BLaER1 treated with 17β-estradiol and CSF1 and Interleukin-3, amounts not matched to agents 10 nM and 100 nM (cell line): Measurements from ENCODE around the gene CSNK1G2.

Source experiments
- H3K27ac ChIP-seq, 11 experiments: shearing (Covaris generic); formaldehyde crosslinking; 2 replicates each; pipeline ENCODE4 v1.8.1; 2022
- H3K27me3 ChIP-seq, 11 experiments: shearing (Covaris generic); formaldehyde crosslinking; 2 replicates each; pipeline ENCODE4 v1.8.1; 2022
- H3K36me3 ChIP-seq, 11 experiments: shearing (Covaris generic); formaldehyde crosslinking; 2 replicates each; pipeline ENCODE4 v1.8.1; 2022
- H3K4me1 ChIP-seq, 10 experiments: shearing (Covaris generic); formaldehyde crosslinking; 2 replicates each; pipeline ENCODE4 v1.8.1; 2022
- H3K4me2 ChIP-seq, 11 experiments: shearing (Covaris generic); formaldehyde crosslinking; 2 replicates each; pipeline ENCODE4 v1.8.1; 2022
- H3K4me3 ChIP-seq, 10 experiments: shearing (Covaris generic); formaldehyde crosslinking; 2 replicates each; pipeline ENCODE4 v1.8.1; 2022
- H3K9ac ChIP-seq, 11 experiments: shearing (Covaris generic); formaldehyde crosslinking; 2 replicates each; pipeline ENCODE4 v1.8.1; 2022
- H3K9me3 ChIP-seq, 11 experiments: shearing (Covaris generic); formaldehyde crosslinking; replicated peaks in 1 of 11; 2 replicates each; pipeline ENCODE4 v1.8.1; 2022
- H4K20me1 ChIP-seq, 11 experiments: shearing (Covaris generic); formaldehyde crosslinking; 2 replicates each; pipeline ENCODE4 v1.8.1; 2022
- Cebpa-rat ChIP-seq, 11 experiments: shearing (Covaris generic); IDR thresholded peaks; 2 replicates each; pipeline ENCODE4 v1.8.1; 2022

CSNK1G2 gene

DNA sequence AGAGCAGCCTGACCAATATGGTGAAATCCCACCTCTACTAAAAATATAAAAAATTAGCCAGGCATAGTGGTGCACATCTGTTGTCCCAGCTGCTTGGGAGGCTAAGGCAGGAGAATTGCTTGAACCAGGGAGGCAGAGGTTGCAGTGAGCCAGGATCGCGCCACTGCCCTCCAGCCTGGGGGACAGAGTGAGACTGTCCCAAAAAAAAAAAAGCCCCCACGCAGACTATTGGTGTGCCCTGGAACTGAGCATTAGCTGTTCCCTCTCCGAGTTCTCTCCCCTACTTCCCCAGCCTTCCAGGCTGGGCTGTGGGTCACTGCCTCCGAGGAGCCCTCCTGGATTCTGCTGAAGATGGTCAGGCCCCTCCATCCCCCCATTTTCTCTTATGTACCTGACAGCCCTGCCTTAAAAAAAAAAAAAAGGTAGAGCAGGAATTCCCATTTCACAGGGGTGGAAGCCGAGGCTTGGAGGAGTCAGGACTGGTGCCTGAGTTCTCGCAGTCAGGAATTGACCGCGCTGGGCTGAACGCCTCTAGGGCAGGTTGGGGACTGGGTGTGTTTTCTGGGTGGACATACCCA, 33.9 kb upstream of the CSNK1G2 start:
- H3K27ac ChIP-seq = peak overlapping the region in 4 of 11 experiments; percentile 23 to 93 (median 62); a peak in 6 of 22 replicates
- peak overlapping the region; percentile 36 to 91 (median 64); a peak in 16 of 22 replicates for H3K9ac ChIP-seq
- H3K9me3 ChIP-seq = no peaks in the 10 kb centered on the region
- H3K4me3 ChIP-seq = peak overlapping the region in 1 of 10 experiments; percentile 9; a peak in 1 of 20 replicates
- H4K20me1 ChIP-seq = peaks cover 51 to 65% (median 56%) of the 10 kb centered on the region in 11 experiments
- peak overlapping the region; percentile 82 to 97 (median 95) for H3K4me2 ChIP-seq
- H3K36me3 ChIP-seq = peaks cover 4 to 20% (median 11%) of the 10 kb centered on the region in 11 experiments
- H3K27me3 ChIP-seq = no peaks in the 10 kb centered on the region
- peaks cover 69 to 85% (median 84%) of the 10 kb centered on the region in 10 experiments for H3K4me1 ChIP-seq
- no peak for TF ChIP-seq Cebpa-rat (IDR thresholded peaks at IDR 0.05)

DNA sequence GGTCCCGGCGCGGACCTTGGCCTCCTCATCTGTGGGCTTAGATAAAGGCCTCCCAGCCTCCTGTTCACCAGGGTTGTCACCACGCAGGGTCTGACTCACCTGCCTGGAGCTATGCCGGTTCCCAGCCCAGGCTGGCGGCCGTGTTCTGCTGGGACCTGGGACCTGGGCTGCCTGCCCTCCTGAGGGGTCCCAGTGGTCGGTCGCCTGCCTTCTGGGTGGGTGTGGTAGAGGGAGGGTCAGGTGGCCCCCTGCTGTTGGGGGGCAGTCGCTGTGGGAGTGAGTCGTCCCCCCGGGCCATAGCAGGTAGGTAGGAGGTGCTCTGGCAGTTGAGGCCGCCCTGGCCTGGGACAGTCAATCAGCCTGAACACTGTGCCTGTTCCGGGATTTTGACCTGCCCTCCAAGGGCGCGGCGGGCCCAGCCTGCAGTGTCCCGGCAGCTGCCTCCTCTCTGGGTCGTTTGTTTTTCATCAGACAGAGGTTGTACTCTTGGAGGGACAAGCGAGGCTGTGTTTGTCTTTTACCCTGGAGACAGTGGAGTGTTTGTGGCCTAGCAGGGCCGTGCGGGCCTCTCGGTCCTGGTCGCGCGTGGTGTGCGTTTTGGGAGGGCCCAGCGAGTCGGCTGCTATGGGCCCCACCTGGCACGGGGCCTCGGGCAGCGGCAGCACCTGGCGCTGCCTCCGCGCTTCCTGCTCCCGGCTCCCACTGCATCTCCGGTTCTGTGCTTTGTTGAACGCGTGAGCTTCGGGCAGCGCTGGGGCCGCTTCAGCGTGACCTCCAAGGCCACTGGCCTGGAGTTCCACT, 33.2 kb upstream of the CSNK1G2 start:
- Histone ChIP-seq H3K9me3 (no peaks in the 10 kb centered on the region), H3K36me3 (peaks cover 11 to 27% (median 18%) of the 10 kb centered on the region in 11 experiments), H4K20me1 (peaks cover 58 to 72% (median 63%) of the 10 kb centered on the region in 11 experiments), H3K4me1 (peaks cover 68 to 84% (median 79%) of the 10 kb centered on the region in 10 experiments), H3K4me3 (peak overlapping the region in 3 of 10 experiments; percentile 9 to 21 (median 15); a peak in 2 of 20 replicates), H3K9ac (peak overlapping the region; percentile 36 to 91 (median 64); a peak in 20 of 22 replicates), H3K27ac (peak overlapping the region in 8 of 11 experiments; percentile 9 to 92 (median 34); a peak in 13 of 22 replicates), H3K27me3 (no peaks in the 10 kb centered on the region), H3K4me2 (peak overlapping the region; percentile 82 to 97 (median 95))
- TF ChIP-seq Cebpa-rat (IDR thresholded peaks at IDR 0.05) = no peak

DNA sequence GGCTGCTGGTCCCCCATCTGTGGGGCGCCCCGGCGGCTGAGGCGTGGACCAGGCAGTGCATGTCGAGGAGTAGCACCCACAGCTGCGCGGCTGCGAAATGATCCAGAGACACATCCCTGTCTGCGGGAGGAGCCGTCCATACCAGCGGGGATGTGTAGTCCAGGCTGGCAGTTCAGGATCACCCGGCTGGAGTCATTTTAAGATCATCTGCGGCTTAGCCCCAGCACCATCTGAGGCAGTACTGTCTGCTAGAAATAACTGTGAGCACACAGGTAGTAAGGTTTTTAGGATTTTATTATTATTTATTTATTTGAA, 32.7 kb upstream of the CSNK1G2 start:
- no peak for TF ChIP-seq Cebpa-rat (IDR thresholded peaks at IDR 0.05)
- Histone ChIP-seq H3K9ac (peak overlapping the region; percentile 36 to 91 (median 64); a peak in 20 of 22 replicates), H4K20me1 (peaks cover 64 to 78% (median 68%) of the 10 kb centered on the region in 11 experiments), H3K27ac (peak overlapping the region in 8 of 11 experiments; percentile 9 to 92 (median 34); a peak in 8 of 22 replicates), H3K4me3 (peak overlapping the region in 2 of 10 experiments; percentile 9 to 21; a peak in 2 of 20 replicates), H3K4me2 (peak overlapping the region; percentile 82 to 97 (median 95)), H3K36me3 (peaks cover 16 to 33% (median 23%) of the 10 kb centered on the region in 11 experiments), H3K9me3 (no peaks in the 10 kb centered on the region), H3K27me3 (no peaks in the 10 kb centered on the region), H3K4me1 (peaks cover 62 to 81% (median 75%) of the 10 kb centered on the region in 10 experiments)

- no peak for TF ChIP-seq Cebpa-rat (IDR thresholded peaks at IDR 0.05)
- peak overlapping the region; percentile 36 to 91 (median 60); a peak in 20 of 22 replicates for H3K9ac ChIP-seq
These were observed 31.3 kb upstream of the CSNK1G2 start for GRCh38 chr19:1909761-1910080.

DNA sequence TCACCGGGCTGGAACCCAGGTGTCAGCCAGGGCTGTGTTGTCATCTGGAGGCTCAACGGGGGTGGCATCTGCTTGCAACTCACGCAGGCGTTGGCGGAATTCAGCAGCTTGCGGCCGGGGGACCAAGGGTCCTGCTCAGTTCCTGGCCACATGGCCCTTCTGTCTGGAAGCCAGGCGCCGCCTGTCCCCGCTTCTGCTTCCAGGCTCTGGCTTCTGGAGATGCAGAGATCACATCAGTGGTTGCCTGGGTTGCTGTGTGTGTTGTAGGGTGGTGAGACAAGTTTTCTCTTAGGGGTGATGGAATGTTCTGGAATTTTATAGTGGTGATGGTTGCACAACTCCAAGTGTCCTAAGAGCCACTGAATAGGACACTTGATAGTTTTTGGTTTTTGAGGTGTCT, 30.8 kb upstream of the CSNK1G2 start:
- H4K20me1 ChIP-seq = peaks cover 82 to 96% (median 87%) of the 10 kb centered on the region in 11 experiments
- H3K4me2 ChIP-seq = peak overlapping the region; percentile 82 to 97 (median 95)
- H3K4me1 ChIP-seq = peaks cover 46 to 81% (median 66%) of the 10 kb centered on the region in 10 experiments
- peaks cover 25 to 51% (median 39%) of the 10 kb centered on the region in 11 experiments for H3K36me3 ChIP-seq
- H3K9me3 ChIP-seq = no peaks in the 10 kb centered on the region
- peak overlapping the region in 3 of 10 experiments; percentile 30 to 37 (median 35); a peak in 1 of 20 replicates for H3K4me3 ChIP-seq
- H3K9ac ChIP-seq = peak overlapping the region; percentile 36 to 91 (median 60); a peak in 19 of 22 replicates
- H3K27ac ChIP-seq = peak overlapping the region in 3 of 11 experiments; percentile 7 to 50 (median 7); a peak in 4 of 22 replicates
- no peak for TF ChIP-seq Cebpa-rat (IDR thresholded peaks at IDR 0.05)
- H3K27me3 ChIP-seq = no peaks in the 10 kb centered on the region

More at GRCh38 chr19:1909761-1910080, 31.3 kb upstream of the CSNK1G2 start:
- Histone ChIP-seq H3K4me1 (peaks cover 48 to 80% (median 69%) of the 10 kb centered on the region in 10 experiments), H3K27ac (peak overlapping the region in 6 of 11 experiments; percentile 2 to 50 (median 14); a peak in 9 of 22 replicates), H3K36me3 (peaks cover 20 to 47% (median 34%) of the 10 kb centered on the region in 11 experiments), H3K4me3 (peak overlapping the region in 7 of 10 experiments; percentile 8 to 37 (median 34); a peak in 10 of 20 replicates), H4K20me1 (peaks cover 78 to 92% (median 82%) of the 10 kb centered on the region in 11 experiments), H3K27me3 (no peaks in the 10 kb centered on the region), H3K9me3 (no peaks in the 10 kb centered on the region), H3K4me2 (peak overlapping the region; percentile 82 to 97 (median 95))

DNA sequence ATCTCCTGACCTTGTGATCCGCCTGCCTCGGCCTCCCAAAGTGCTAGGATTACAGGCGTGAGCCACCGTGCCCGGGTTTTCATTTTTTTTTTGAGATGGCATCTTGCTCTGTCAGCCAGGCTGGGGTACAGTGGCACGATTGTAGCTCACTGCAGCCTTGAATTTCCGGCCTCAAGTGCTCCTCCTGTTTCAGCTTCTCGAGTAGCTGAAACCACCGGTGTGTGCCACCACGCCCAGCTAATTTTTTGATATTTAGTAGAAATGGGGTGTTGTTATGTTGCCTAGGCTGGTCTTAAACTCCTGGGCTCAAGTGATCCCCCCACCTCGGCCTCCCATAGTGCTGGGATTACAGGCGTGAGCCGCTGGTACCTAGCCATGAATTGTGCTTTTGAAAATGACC, 29.9 kb upstream of the CSNK1G2 start:
- Histone ChIP-seq H3K4me3 (no peak overlapping the region), H3K27me3 (no peaks in the 10 kb centered on the region), H3K4me1 (peaks cover 41 to 75% (median 61%) of the 10 kb centered on the region in 10 experiments), H3K9ac (peak overlapping the region in 1 of 11 experiments; percentile 20; a peak in 3 of 22 replicates), H3K4me2 (peak overlapping the region in 4 of 11 experiments; percentile 96 to 97 (median 96); a peak in 3 of 22 replicates), H4K20me1 (peaks cover 84 to 100% (median 93%) of the 10 kb centered on the region in 11 experiments), H3K27ac (no peak overlapping the region), H3K9me3 (no peaks in the 10 kb centered on the region), H3K36me3 (peaks cover 28 to 59% (median 40%) of the 10 kb centered on the region in 11 experiments)
- TF ChIP-seq Cebpa-rat (IDR thresholded peaks at IDR 0.05) = no peak

- H3K27ac ChIP-seq = no peak overlapping the region
- no peak for TF ChIP-seq Cebpa-rat (IDR thresholded peaks at IDR 0.05)
- no peak overlapping the region for H3K4me2 ChIP-seq
- peaks cover 85 to 100% (median 94%) of the 10 kb centered on the region in 11 experiments for H4K20me1 ChIP-seq
- H3K36me3 ChIP-seq = peaks cover 35 to 63% (median 47%) of the 10 kb centered on the region in 11 experiments
- H3K4me1 ChIP-seq = peaks cover 32 to 66% (median 52%) of the 10 kb centered on the region in 10 experiments
- H3K4me3 ChIP-seq = no peak overlapping the region
- no peak overlapping the region for H3K9ac ChIP-seq
- no peaks in the 10 kb centered on the region for H3K9me3 ChIP-seq
- no peaks in the 10 kb centered on the region for H3K27me3 ChIP-seq
These were observed 29.0 kb upstream of the CSNK1G2 start for GRCh38 chr19:1911995-1912394.

- Histone ChIP-seq H3K9me3 (no peaks in the 10 kb centered on the region), H3K4me2 (peak overlapping the region in 2 of 11 experiments; percentile 13 to 32; a peak in 3 of 22 replicates), H3K27ac (no peak overlapping the region), H3K27me3 (no peaks in the 10 kb centered on the region), H3K4me1 (peaks cover 23 to 57% (median 43%) of the 10 kb centered on the region in 10 experiments), H3K9ac (peak overlapping the region in 5 of 11 experiments; percentile 5 to 30 (median 20); a peak in 3 of 22 replicates), H3K36me3 (peaks cover 43 to 72% (median 55%) of the 10 kb centered on the region in 11 experiments), H3K4me3 (no peak overlapping the region), H4K20me1 (peaks cover 76 to 100% (median 89%) of the 10 kb centered on the region in 11 experiments)
- TF ChIP-seq Cebpa-rat (IDR thresholded peaks at IDR 0.05) = no peak
These were observed 28.0 kb upstream of the CSNK1G2 start for GRCh38 chr19:1912760-1913505.
